Heart left ventricle (tissue), 13 donors: ENCODE data around the gene TMEM119.

ENCODE experiments used
- CTCF ChIP-seq, 12 donors: fragments of 200-600 bp; sonication (generic) in 4 of 12; IDR thresholded peaks; one replicate each; pipeline versions ENCODE4 v1.5.0 to v1.8.0; 2018 to 2022; ENCODE audit warnings: antibody characterized with exemption in 12 of 12, mild to moderate bottlenecking in 5 of 12
- POLR2A ChIP-seq, 2 donors: fragments of 450-650 bp; IDR thresholded peaks; one replicate each; pipeline ENCODE4 v1.6.1; 2017; ENCODE audit warnings: antibody characterized with exemption in 2 of 2, mild to moderate bottlenecking in 2 of 2, moderate library complexity in 2 of 2
- donor health status: ischemic (EF 13 %, LVEDD 7.1; RV severe dilation, severe dysfunction).
- donor health status: DM: no; HTN: yes; CAD: no.
- donor health status: DM: no; HTN: no; CAD: no.
- donor health status: ischemic (EF 25% LVEDD 6.9; RV normal size, moderate dysfunction).
- donor health status: ischemic (EF 25% LVEDD 5.7; RV mildly dilated, moderate dysfunction).
- donor health status: ischemic (EF 35%, LVEDD 5.7; RV mildly dilated, moderate dysfunction).
- donor health status: nonischemic (EF 11% LVEDD 7.7; RV severe dilation, severe dysfunction).
- donor health status: DM: yes; HTN: yes; CAD: no.
- donor health status: PGD.
- donor health status: ischemic (EF 29% LVEDD 5.4; RV normal size, mild dysfunction).
- donor health status: nonischemic (EF 23%, LVEDD 6.1; RV moderate dilation, normal function).

DNA sequence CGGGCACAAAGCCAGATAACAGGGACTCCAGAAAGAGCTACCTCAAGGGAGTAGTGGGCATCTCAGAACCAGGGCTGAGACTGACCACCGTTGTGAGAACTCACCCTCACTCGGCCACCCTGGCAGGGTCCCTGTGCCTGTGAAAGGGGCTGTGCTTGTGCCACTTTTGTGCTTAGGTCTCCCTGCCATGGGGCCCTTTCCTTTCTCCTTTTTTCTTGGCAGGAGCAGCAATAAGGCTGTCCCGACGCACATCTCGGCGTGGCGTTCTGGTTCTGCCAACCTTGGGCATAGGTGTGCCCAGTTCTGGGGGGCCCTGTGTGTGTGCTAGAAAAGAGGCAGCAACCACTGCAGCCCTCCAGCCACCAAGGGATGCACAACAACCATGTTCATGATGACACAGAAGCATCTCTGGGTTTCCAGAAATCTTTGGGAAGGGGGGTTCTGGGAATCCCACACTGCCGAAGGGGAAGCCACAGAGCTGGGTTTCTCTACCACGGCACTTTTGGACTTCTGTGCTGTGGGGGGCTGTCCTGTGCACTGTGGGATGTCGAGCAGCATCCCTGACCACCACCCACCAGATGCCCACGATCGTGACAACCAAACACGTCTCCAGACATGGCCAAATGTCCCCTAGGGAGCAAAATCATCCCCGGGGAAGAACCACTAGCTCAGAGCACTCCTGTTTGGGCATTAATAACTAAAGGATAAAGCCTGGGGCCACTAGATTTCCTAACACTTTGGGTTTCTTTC, 13.1 kb upstream of the TMEM119 start:
- TF ChIP-seq CTCF (IDR thresholded peaks at IDR 0.05) (no peak), POLR2A (IDR thresholded peaks at IDR 0.05) (no peak)
